Fibroblast of skin of abdomen (primary cell): ENCODE measurements around the gene CRADD.
"Not testable (repeated sequence)": the region's sequence is repeated elsewhere in the genome, so short reads cannot be mapped to it uniquely, and the experiment has no call there.

Experiments used
- DNase-seq: peaks from one replicate; pipeline ENCODE4 v3.0.0-alpha.2; 2013

CRADD gene

DNA sequence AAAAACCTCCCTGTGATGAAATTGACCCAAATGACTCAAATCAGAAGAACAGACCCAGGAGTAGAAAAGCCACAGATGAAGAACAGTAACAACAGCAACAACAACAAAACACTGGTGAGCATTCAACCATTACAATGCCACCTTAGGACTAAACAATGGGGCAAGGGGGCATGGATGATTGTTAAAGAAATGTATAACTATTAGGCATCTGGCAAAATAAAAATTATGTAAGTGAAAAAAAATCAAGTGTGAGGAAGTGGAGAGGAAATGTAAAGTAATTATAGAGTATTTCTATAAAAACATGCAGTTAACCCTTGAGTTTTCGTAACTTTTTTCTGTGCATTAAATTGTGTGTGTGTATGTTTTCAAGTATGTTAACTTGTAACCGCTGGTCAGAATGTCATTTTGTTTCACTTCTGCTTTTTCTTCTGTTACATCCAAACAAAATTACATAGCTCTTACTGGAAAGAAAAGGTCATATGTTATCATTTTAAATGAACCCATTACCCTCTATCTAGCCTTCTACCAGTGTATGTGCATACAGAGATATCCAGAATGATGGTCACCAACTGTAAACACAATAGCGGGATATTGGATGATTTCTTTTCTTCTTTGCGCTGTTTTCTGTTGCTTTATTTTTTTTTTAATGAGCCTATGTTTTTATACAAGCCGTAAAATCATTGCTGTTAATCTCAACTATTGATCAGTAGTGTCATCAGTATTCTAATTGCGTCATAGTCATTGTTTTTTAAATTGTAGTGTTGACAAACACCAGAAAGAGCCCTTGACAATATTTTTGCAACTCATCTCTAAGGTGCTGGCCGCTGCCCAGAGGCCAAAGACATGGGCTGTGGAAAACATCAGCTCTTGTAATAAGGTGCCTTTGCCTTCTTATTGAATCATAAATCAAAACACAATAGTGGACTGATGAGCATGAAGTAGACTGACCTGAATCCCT is 170.6 kb downstream of the CRADD start:
- no peak for DNase-seq

DNA sequence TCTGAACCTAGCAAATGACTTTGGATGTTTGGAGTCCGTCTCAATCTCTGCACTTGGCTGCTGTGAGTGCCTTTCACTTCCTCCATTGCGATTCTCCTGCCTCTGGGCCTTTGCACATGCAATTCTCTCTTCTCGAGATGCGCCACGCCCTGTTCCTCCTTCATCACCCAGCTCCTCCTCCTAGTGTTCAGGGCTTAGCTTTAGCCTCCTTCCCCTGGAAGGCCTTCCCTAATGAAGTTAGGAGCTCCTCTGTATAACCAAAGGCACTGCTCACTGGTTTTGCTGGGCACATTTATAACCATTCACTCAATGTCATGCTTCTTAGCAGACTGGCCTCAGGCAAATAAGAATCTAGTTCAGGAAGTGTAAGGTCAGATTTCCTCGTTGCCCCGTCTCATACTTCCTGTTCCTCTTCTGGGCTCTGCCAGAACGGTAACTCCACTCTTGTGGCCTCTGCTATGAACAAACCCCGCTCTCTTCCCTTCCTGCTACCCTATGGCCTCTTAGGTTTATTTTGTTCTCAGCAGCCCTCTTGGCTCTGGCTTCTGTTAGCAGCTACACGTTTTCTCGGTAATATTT is 171.4 kb downstream of the CRADD start:
- no peak for DNase-seq

- no peak for DNase-seq
Measured at GRCh38 chr12:93849946-93850345, 172.8 kb downstream of the CRADD start.

- DNase-seq = no peak
Measured at GRCh38 chr12:93850481-93851256, 173.5 kb downstream of the CRADD start.

- DNase-seq = no peak
Measured at GRCh38 chr12:93851257-93851671, 174.1 kb downstream of the CRADD start.

- no peak for DNase-seq
Measured at GRCh38 chr12:93852173-93852591, 175.0 kb downstream of the CRADD start.

DNA sequence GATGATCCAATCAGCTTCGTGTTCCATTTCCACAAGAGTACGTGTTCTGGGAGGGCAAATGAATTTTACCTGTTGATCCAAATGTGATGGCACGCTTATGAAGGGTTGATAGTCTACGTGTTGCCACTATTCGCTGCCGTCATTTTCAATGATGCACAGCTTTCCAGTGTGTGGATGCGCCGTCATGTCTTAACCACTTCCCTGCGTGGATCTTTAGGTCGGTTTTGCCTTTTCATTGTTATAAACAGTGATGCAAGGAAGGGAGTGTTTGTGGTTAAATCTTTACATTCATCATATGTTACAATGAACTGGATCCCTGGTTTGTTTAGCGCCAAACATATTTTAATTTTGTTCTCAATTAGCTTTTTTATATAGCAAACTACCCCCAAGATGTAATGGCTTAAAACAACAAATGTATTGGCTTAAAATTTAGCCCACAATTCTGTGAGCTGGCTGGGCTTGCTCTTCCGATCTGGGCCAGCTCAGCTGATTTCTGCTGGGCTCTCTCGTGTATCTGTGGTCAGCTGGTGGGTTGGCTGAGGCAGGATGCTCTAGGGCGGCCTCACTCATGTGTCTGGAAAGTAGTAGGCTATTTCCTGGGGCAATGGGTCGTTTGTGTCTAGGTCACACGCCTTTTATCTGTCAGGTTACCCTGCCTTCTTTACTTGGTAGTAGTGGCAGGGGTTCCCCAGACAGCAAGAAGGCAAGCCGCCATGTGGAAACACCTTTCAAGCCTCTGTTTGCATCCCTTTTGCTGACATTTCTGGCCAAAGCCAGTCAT is 176.7 kb downstream of the CRADD start:
- no peak for DNase-seq

- DNase-seq = no peak
Measured at GRCh38 chr12:93855261-93855660, 178.1 kb downstream of the CRADD start.

GRCh38 chr12:93856611-93857010 is 179.4 kb downstream of the CRADD start:
- no peak for DNase-seq

DNA sequence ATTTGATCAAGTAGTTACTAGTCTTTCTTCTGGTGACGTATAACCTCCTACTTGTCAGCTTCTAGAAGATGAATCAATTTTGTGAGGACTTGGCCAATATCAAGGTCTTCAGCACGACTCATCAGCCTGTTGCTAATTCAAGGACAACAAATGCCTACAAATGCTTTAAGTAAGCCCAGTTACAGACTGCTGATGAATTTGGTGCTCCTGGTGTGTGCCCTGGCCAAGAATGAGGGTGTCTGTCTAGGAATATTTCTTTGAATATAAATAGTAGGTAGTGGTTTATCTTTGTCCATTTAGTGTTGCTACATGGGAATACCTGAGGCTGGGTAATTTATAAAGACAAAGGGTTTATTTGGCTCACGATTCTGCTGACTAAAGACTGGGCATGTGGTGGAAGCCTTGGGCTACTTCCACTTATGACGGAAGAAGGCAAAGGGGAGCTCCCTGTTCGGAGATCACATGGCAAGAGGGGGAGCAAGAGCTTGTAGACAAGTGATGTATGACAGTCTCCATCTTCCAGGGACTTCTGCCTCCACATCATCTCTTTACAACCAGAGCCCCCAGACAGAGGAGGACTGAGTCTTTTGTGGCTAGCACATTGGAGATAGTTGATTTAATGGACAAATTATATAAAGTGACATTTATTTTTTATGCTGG is 180.2 kb downstream of the CRADD start:
- peak; percentile 75 for DNase-seq

GRCh38 chr12:93857991-93858447 is 180.8 kb downstream of the CRADD start:
- DNase-seq = no peak

- DNase-seq = no peak
Measured at GRCh38 chr12:93860668-93861373, 183.6 kb downstream of the CRADD start.

DNA sequence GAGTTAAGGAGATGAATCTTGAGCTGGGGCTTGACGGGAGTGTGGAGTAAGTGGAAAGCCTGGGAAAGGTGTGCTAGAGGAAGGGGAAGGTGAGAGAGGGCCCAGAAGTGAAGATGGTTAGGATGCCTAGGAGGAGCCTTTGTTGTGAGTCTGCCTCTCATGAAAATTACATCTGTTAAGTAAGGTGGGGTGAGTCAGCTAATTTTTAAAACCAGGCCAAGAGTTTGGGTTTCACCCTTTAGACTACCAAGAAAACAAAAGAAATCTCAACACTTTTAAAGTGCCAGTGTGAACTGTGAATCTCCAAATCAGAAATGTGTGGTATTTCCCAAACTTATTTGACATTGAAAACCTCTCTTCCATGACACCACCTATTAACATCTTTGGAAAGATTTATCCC is 185.2 kb downstream of the CRADD start:
- DNase-seq = no peak

DNA sequence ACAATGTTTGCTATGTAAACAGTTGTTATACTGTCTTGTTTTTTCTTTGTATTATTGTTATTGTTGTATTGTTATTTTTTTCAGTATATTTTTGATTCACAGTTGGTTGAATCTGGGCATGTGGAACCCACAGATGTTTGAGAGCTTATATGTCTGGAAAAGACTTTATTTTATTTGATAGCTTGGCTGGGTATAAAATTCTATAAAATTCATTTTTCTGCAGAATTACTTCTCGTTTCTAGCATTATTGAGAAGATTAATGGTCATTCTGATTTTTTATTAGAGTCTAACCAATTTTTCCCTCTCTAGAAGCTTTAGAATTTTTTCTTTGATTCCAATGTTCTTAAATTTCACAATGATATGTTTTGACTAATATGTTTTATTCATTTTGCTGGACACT is 188.6 kb downstream of the CRADD start:
- DNase-seq = no peak

GRCh38 chr12:93868771-93869170 is 191.6 kb downstream of the CRADD start:
- DNase-seq = peak; percentile 63

GRCh38 chr12:93870020-93870795 is 193.0 kb downstream of the CRADD start:
- DNase-seq = no peak

DNA sequence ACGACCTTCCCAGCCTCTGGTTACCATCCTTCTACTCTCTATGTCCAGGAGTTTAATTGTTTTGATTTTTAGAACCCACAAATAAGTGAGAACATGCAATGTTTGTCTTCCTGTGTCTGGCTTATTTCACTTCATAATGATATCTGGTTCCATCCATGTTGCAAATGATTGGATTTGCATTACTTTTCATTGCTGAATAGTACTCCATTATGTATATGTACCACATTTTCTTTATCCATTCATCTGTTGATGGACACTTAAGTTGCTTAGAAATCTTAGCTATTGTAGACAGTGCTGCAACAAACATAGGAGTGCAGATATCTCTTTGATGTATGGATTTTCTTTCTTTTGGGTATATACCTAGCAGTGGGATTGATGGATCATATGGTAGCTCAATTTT is 194.4 kb downstream of the CRADD start:
- DNase-seq = not testable (repeated sequence)

- no peak for DNase-seq
Measured at GRCh38 chr12:93873561-93873960, 196.4 kb downstream of the CRADD start.

GRCh38 chr12:93875157-93875556 is 198.0 kb downstream of the CRADD start:
- DNase-seq = no peak

- DNase-seq = no peak
Measured at GRCh38 chr12:93876360-93876759, 199.2 kb downstream of the CRADD start.
